GM18526 (cell line): Measurements from ENCODE around the gene WASHC3.

Experiments used
- POLR2A ChIP-seq: IDR thresholded peaks from 3 replicates; pipeline ENCODE4 v1.6.1; 2011; ENCODE audit not compliant: insufficient read length; ENCODE audit errors: extremely low read depth

The WASHC3 gene, protein sequence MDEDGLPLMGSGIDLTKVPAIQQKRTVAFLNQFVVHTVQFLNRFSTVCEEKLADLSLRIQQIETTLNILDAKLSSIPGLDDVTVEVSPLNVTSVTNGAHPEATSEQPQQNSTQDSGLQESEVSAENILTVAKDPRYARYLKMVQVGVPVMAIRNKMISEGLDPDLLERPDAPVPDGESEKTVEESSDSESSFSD

DNA sequence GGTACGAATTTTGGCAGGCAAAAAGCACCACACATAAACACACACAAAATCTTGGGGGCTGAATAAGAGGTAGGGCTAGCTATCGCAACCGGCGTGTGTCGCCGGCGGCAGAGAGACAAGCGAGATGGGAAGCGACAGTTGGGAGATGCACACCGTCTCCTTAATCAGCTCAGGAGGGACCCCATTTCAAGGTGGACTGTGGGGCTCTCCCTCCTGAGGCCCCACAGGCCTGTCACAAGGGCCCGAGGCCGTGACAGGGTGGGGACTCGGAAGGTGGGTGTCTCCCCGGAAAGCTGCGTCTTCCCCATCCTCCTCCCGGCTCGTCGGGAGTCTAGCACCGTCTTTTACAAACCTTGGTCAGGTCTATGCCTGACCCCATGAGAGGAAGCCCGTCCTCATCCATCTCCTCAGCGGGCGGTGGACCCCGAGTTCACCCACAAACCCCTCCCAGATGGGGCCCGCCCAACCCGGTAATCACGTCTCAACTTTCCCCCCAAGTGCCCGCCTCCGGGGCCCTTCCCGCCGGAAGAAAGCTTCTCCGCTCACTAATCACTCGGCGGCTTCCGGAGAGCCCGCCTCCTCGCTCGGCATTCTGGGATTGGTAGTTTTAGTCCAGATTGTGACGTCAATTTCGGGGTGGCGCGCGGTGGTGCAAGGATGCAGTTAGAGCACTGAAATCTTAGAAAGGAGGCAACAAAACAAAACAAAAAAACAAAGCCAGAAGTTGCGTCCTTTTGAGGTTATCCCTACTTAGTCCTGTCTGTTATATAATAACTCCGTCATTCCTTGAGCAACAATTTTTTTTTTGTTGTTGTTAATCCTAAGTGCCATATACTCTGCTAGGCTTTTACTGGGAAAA lies at the start of gene WASHC3:
Gene WASHC3, minus strand, starts transcription at position 432 of the 859 bp plus-strand sequence. Its CDS starts 29 bp downstream, at position 403.
- TF ChIP-seq POLR2A: peak; percentile 76

DNA sequence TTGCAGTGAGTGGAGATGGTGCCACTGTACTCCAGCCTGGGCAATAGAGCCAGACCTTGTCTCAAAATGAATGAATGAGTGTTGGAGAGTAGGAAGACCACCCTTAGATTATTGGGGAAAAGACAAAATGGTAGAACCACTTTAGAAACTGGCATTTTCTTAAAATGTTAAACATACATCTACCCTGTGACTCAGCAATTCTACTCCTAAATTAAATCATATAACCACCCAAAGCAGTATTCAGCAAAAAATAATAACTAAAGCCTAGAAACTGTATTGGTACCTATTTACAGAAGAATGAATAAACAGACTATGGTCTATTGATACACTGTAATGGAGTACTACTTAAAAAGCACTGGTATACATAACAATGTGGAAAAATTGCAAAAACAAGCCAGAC lies 49.0 kb upstream of the WASHC3 start:
- TF ChIP-seq POLR2A: no peak

DNA sequence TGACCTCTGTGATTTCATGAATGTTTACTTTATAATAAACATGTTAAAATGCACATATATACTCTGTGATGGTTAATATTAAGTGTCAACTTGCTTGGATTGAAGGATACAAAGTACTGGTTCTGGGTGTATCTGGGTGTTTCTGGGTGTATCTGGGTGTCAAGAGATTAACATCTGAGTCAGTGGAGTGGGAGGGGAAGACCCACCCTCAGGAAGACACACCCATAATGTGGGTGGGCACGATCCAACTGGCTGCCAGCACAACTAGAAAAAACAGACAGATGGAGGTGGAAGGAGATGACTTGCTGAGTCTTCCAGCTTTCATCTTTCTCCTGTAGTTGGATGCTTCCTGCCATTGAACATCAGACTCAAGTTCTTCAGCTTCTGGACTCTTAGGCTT lies 46.2 kb upstream of the WASHC3 start:
- TF ChIP-seq POLR2A: no peak

DNA sequence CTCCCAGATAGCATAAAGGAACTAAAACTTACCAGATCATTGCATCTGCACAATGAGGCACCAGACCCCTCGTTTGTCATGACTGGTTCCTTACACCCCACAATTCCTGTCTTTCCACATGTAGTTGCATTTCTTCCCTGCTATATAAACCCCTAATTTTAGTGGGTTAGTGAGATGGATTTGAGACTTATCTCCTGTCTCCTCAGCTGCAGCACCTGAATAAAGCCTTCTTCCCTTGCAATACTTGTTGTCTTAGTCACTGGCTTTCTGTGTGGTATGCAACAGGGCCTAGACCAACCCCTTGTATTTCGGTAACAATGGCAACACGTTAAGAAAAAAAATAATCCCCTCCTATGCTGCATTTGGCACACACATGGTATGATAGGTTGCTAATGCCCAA lies 45.1 kb upstream of the WASHC3 start:
- no peak for TF ChIP-seq POLR2A

DNA sequence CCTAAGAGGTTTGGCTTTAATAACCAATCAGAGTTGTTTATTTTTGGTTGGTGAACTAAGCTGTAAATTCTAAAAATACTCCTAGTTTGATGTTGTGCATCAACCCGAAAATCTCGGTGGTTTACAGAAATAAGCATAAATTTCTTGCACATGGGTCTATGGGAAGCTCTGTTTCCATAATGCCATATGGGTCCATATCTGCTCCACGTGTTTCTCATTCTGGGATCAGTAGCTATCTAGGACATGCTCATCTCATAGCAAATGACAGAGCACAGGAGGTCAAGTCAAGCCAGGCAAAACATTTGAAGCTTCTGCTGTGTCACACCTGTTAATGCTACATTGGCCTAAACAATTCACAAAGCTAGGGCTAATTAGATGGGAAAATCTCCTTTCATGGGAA lies 35.1 kb upstream of the WASHC3 start:
- TF ChIP-seq POLR2A: no peak

DNA sequence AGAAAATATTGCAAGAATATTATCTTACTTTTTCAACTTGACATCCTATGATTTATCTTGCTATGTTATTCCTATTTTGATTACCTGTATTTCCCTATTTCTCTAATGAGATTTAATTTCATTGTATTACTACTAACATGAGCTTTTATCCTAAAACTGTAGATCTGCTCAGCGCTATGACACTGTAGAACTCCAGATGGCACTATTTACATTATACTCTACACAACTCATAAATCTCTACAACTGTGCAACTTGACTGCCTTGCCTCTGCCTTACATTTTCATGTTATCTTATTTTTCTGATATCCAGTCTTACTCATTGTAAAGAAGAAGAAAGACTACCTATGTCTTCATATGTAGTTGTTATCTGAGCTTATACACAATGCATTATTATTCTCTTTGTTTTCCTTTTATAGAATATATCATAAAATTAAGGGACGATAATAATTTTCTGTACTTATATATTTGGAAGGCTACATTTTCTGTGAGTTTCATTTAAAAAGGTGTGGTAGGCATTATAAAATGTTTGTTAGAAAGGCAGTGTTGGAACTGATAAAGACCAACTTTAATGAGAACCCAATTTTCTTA lies 34.0 kb upstream of the WASHC3 start:
- no peak for TF ChIP-seq POLR2A

DNA sequence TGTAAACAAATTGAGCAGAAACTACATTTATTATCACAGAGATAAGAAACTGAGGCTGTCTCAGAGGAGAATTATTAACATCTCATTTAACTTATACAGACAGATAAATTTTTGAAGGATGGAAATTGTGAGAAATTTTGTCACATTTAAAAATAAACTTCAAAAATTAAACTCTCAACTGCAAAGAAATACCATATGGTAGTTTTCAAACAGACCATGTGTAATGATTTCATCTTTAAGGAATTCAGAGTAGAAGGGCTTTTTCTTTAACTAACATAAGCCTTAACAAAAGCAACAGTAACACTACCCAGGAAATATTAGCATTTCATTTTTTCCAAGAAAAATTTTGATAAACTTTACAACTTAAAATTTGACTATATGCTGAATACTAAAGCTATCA lies 31.5 kb upstream of the WASHC3 start:
- TF ChIP-seq POLR2A: no peak

DNA sequence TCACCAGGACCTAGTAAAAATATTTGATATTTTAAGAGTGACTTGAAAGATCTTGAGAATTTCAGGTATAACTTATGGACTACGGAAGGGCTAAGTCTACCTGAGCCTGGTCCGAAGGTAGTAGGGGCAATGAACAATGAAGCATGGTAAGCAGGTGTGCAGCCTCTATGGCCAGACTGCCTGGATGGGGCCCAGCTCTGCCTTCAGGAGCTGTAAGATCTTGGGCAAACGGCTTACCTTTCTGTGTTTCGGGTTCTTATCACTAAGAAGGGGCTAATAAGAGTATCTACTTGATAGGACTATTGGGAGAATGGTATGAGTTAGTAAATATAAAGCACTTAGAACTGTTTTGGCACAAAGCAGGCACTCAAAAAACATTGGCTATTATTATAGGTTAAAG lies 19.1 kb upstream of the WASHC3 start:
- no peak for TF ChIP-seq POLR2A

DNA sequence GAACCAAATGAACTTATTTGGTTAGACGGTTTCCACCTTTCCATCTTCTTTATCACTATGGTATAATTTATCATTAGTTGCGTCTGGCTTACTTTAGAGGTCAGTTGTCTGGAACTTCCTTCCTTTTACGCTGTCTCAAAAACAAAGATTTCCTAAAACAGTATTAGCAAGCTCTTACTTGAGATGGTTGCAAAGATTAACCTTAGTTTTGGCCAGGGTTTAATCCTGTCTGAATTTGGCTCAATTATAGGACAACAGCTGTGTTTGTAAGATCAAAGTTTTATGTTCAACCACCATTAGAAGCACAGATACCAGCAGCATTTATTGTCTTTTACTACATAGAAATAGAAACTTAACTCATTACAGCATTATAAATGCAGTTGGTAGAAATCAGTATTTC lies 7.9 kb upstream of the WASHC3 start:
- no peak for TF ChIP-seq POLR2A

DNA sequence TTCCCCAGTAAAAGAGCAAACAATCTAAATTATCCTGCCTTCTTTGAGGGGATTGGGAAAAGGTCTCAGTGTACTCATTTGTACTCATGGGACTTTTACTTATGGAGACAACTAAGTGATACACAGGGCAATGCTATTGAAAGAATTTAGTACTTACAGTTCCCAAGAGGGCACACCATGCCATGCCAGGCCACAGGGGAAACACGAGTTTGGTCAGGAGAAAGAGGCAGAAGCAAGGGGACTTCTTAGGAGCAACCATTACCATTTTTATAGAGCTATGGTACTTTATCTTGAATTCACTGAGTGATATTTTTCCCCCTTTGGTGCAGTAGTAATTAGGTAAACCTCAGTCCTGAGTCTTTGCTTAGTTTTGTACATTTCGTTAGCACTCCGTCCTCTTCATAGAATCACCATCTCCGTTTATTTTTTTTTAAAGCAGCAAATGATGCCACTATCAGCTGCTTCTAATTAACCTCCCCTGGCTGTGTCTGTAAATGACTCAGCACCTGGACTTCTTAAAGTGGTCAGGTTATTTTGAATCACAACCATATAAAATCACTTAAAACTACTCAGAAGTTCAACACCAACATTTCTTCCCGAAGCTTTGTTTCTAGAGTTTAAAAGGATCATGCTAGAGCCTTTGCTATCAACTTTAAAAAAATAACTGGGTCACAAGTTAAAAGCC lies 5.9 kb upstream of the WASHC3 start:
- no peak for TF ChIP-seq POLR2A

DNA sequence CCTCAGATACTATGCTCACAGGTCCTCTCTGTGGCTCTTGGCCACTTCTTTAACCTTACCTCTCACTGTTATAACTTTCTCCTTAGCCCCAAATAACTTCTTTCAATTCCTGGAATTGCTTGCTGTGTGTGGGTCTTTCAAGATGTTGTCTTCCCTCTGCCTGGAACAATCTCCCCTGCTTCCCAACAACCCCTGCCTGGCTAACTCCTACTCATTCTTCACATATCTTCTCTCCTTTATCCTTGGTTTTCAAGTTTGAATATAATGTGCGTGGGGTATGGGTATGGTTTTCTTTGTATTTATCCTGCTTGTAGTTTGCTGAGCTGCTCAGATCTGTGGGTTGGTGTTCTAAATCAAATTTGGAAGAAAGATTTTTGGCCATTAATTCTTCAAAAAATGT lies 2.7 kb upstream of the WASHC3 start:
- TF ChIP-seq POLR2A: no peak

DNA sequence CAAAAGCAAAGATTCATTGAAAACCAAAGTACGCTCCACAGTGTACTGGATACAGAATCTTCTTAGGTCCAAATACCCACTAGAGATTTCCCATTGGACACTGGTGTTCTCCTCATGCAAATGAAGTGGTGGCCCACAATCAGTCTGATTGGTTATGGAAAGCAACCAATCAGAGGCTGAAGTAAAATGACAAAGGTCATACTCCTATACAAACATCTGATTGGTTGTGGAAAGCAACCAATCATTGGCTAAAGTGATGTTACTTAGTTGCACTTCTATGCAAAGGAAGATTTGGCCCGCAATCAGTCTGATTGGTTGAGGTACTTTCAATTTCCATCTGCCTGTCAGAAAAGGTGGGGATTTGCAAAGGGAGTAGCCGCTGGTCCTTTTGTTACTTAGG lies 1.3 kb upstream of the WASHC3 start:
- no peak for TF ChIP-seq POLR2A

DNA sequence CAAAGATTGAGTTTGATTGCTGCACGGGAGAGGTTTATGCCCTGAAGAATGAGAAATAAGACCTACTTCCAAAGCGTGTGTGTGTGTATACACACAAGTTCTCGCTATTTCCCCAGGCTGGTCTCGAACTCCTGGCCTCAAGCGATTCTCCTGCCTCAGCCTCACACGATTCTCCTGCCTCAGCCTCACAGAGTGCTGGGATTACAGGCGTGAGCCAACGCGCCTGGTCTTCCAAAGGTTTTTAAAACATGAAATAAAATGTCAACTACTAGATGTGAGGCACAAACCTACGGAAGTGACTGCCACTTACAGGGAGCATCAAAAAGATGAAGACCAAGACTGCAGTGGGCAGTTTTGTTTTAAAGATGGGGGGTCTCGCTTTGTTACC lies 622 bp upstream of the WASHC3 start:
- no peak for TF ChIP-seq POLR2A

DNA sequence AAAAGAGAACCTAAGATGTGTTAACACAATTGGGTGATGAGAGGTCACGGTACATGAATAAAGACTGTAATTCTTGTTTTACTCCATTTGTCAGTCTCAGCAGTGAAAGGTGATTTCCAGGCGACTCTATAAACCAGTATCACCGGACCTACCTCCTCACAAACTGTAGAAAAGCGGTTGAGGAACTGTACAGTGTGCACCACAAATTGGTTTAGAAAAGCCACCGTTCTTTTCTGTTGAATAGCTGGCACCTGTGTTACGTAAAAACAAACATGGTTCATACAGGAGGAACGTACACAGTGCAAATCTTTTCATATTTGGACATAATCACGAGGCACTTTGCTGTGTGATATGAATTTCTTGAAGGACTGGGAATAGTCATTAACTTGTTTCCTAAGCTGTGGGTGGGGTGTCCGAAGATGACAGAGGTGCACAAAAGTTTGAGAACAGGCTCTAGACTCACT lies 663 bp downstream of the WASHC3 start:
- no peak for TF ChIP-seq POLR2A

DNA sequence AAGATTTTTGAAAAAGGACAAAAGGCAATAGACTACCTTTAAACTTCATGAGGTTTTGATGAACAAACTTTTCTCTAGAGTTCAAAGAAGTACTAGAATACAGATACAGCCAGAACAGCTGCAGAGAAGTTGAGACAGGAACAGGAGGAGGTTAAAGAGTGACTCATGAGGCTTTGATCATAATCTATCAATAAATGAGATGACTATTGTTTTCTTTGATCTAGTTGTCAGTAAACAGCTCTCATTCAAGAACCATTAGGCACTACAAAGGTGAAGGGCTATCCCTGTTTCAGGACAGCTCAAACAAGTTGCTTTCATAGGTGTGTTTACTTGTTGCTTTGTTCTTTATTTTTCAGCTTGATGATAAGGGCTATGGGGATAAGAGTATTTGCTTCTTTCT lies 2.4 kb downstream of the WASHC3 start:
- TF ChIP-seq POLR2A: no peak

DNA sequence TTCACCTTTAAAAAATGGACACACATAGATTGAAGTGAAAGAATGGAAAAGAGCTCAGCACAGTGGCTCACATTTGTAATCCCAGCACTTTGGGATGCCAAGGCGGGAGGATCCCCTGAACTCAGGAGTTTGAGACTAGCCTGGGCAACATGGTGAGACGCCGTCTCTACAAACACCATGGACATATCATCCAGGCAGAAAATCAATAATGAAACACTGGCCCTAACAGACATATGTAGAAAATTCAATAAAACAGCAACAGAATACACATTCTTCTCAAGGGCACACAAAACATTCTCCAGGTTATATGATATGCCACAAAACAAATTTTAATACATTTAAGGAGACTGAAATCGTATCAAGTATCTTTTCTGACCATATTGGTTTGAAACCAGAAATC lies 7.4 kb downstream of the WASHC3 start:
- TF ChIP-seq POLR2A: no peak
